Measurements from ENCODE around the gene PNPLA6. TPM values are rescaled to one million over a fixed set of nuclear protein-coding genes. Genes with fewer than 3 reads are reported as not detected.

The PNPLA6 gene
- total and polyA plus RNA-seq, 10 of the 15 experiments (the other 5 are each of a cell fraction or from before 2014, with no cell fraction given) = 0.95 to 105 (median 40.0) TPM

GRCh38 chr19:7502552-7502951 is 33.0 kb upstream of the PNPLA6 start:
- no peak overlapping the region for H2AFZ ChIP-seq (ENCODE audit: control insufficient read depth, low read depth, low read length)
- ChIA-PET SMC1A (ENCODE audit: uncharacterized antibody, unreplicated experiment) (no interaction called here), POLR2A (no interaction called here), RAD21 (ENCODE audit: unreplicated experiment) (no interaction called here), CTCF (no interaction called here)
- H3K9ac ChIP-seq (ENCODE audit: control insufficient read depth, insufficient read depth, low read length) = no peak overlapping the region
- WGBS (ENCODE audit: insufficient coverage, insufficient replicate concordance, low lambda C conversion rate, missing lambda C conversion rate) = 15% methylated on average over 2 of the region's 2 CpGs
- H3K36me3 ChIP-seq (ENCODE audit: control insufficient read depth in 2 of 2, insufficient read depth in 2 of 2, low read length in 1 of 2) = no peaks in the 10 kb centered on the region
- H3K4me1 ChIP-seq (ENCODE audit: control insufficient read depth, insufficient read depth, low read length) = no peaks in the 10 kb centered on the region
- DNase-seq (ENCODE audit: low read depth, low spot score) = no peak
- no peak for FAIRE-seq
- in situ Hi-C loops (cut with MboI) = no loop called here
- H4K20me1 ChIP-seq (ENCODE audit: control insufficient read depth, insufficient read depth) = no peaks in the 10 kb centered on the region
- H3K4me3 ChIP-seq = no peak overlapping the region
- H3K9me3 ChIP-seq (replicated peaks; ENCODE audit: control insufficient read depth, insufficient read depth, low read length) = no peaks in the 10 kb centered on the region
- BruUV-seq (replicated peaks) = no TSS peak
- H3K4me2 ChIP-seq (ENCODE audit: control insufficient read depth, insufficient read depth) = no peak overlapping the region
- H3K79me2 ChIP-seq (ENCODE audit: control insufficient read depth, insufficient read depth, low read length) = no peaks in the 10 kb centered on the region
- ATAC-seq = no peak
- no peak for TF ChIP-seq NR2F1 (conservative IDR thresholded peaks at IDR 0.05)
- no peak for TF ChIP-seq CEBPB (IDR thresholded peaks at IDR 0.05; ENCODE audit: borderline replicate concordance in 1 of 2, low read depth in 2 of 2, low read length in 2 of 2)
- no peak for TF ChIP-seq E2F4 (IDR thresholded peaks at IDR 0.05; ENCODE audit: low read depth, low read length)
- TF ChIP-seq IRF4 (IDR thresholded peaks at IDR 0.05; ENCODE audit: low read depth, low read length) = no peak
- TF ChIP-seq ZZZ3 (IDR thresholded peaks at IDR 0.05; ENCODE audit: control insufficient read depth, insufficient read length, low read depth) = no peak
- TF ChIP-seq CEBPZ (IDR thresholded peaks at IDR 0.05; ENCODE audit: low read depth, low read length) = no peak
- TF ChIP-seq, protein P1, sequence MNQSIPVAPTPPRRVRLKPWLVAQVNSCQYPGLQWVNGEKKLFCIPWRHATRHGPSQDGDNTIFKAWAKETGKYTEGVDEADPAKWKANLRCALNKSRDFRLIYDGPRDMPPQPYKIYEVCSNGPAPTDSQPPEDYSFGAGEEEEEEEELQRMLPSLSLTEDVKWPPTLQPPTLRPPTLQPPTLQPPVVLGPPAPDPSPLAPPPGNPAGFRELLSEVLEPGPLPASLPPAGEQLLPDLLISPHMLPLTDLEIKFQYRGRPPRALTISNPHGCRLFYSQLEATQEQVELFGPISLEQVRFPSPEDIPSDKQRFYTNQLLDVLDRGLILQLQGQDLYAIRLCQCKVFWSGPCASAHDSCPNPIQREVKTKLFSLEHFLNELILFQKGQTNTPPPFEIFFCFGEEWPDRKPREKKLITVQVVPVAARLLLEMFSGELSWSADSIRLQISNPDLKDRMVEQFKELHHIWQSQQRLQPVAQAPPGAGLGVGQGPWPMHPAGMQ (IDR thresholded peaks at IDR 0.05; ENCODE audit: borderline replicate concordance) = no peak
- no peak for TF ChIP-seq ETV6 (conservative IDR thresholded peaks at IDR 0.05 in 1 of 2, IDR thresholded peaks at IDR 0.05 in 1 of 2; ENCODE audit: borderline replicate concordance in 1 of 2, low read depth in 1 of 2)
- TF ChIP-seq NFYA (IDR thresholded peaks at IDR 0.05; ENCODE audit: borderline replicate concordance, low read depth, low read length) = no peak
- no peak for TF ChIP-seq HDAC2 (IDR thresholded peaks at IDR 0.05)
- no peaks in the 10 kb centered on the region; a peak in 1 of 4 replicates for H3K27me3 ChIP-seq (replicated peaks in 1 of 2; ENCODE audit: control insufficient read depth in 2 of 2, insufficient read depth in 2 of 2, low read length in 1 of 2)
- intact Hi-C loops (cut with micrococcal nuclease; ENCODE audit: unreplicated experiment) = no loop called here
- H3K27ac ChIP-seq (ENCODE audit: control insufficient read depth, insufficient read depth) = no peak overlapping the region

Measured in GM12878 (cell line).